Activated CD8-positive, alpha-beta memory T cell treated with anti-CD3 and anti-CD28 coated beads, Interleukin-2, amount 50 U/mL, for 1 hour (primary cell): Measurements from ENCODE around the gene ZCCHC18.
"Not testable (repeated sequence)": the region's sequence is repeated elsewhere in the genome, so short reads cannot be mapped to it uniquely, and the experiment has no call there.

Experiments
- DNase-seq: peaks from one replicate; pipeline ENCODE4 v3.0.0-alpha.2; 2020; ENCODE audit errors: extremely low read depth

Gene ZCCHC18

GRCh38 chrX:104112326-104112951 is at the start of gene ZCCHC18:
TSS of gene ZCCHC18 (plus strand) at chrX:104112523. CDS start at chrX:104114112, 1,589 bp downstream.
- DNase-seq: no peak

- DNase-seq: not testable (repeated sequence)
Observed at GRCh38 chrX:104062636-104063035, 49.7 kb upstream of the ZCCHC18 start.

DNA sequence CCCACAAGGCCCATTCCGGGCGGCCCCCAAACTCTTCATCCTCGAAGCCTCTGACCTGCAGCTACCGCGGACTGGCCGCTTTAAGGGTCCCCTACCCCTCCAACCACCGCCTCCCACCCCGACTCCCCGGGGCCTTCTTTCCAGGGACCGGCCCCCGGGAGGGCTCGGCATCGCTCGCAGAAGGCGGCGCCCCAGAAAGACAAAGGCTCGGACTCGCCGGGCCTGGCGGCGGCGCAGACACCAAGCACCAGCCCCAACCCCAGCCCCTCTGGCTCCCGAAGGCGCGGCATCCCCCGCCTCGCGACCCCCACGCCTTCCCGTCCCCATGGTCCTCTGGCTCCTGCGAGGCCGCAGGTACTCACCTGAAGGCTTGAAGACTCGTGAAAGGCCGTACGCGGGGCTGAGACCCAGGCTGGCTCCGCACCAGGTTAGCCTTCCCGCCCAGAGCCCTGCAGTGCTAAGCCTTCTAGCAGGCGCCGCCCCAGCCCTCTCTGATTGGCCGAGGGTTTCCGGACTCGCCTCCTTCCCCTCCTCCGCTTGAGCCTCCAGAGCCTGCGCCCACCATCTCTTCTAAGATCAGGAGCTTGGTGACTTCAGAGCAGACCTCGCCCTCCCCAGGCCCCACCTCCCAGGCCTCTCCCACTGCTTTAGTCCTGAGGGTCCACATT is 36.4 kb upstream of the ZCCHC18 start, which contains the start of gene TMSB15C:
TSS of gene TMSB15C (minus strand) at position 459 of the 668 bp plus-strand sequence.
- not testable (repeated sequence) for DNase-seq

DNA sequence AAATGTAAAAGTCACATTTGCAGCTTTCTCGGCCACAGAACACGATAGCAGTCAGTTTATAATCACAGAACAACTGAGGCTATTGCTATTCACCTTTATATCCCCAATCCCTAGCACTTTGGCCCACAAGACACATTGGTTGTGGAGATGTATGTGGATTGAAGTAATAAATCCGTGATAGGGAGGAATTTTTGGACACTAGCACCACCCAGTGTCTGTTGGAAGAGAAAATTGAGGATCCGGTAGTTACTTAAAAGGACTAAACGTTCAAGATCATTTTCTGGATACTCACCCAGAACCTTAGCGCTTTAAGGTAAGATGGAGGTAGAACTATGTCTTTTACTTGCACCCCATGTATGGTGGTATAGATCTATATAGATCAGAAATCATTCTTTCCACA is 34.5 kb upstream of the ZCCHC18 start:
- not testable (repeated sequence) for DNase-seq

- DNase-seq: no peak
Observed at GRCh38 chrX:104084063-104084462, 28.3 kb upstream of the ZCCHC18 start.

DNA sequence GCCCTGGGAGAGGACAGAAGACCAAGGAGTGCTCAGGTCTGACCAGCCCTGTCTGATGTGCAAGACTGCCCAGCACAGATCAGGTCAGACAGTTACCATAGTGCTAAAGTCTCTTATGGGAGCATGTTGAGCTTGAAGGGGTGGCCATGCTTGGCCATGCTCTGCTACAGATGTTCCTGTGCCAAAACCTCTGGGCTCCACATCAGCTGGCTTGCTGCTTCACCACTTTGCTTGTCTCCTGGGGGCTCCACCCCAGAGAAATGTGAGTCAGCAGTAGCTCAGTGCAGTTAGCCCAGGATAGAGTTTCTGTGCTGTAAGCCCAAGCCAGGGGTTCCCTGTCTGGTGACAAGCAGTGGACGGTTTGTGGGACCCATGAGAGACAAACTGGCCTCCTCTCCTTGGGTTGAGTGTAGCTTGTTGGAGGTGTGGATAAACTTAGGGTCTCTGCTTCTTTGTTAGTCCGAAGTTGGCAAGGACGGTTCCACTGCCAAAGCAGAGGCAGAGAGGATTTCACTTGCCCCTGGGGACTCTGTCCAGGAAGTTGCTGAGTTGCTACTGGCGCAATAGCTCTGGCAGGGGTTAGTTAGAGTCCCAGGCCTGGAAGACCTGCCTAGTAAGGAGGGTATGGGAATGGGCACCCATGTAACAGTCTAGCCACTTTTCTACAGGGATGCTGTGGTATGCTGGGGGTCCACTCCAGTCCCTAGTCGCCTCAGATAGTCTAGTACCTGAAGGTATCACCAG is 27.6 kb upstream of the ZCCHC18 start:
- no peak for DNase-seq

DNA sequence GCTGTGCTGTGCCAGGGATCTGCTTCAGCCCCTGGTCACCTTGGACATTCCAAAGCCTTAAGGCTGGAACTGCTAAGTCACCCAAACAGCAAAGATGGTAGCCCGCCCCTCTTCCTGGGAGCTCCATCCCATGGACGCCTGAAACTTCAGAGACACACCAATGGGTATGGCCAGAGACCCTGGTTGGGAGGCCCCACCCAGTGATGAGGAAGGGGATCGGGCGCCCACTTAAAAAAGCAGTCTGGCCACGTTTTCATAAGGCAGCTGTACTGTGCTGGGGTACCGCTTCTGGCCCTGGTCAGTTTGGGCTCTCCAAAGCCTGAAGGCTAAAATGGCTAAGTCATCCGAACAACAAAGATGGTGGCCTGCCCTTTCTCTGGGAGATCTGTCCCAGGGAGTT is 26.8 kb upstream of the ZCCHC18 start:
- DNase-seq: no peak

GRCh38 chrX:104085919-104086318 is 26.4 kb upstream of the ZCCHC18 start:
- DNase-seq: no peak

- DNase-seq: peak; percentile 17
Observed at GRCh38 chrX:104098151-104098808, 14.0 kb upstream of the ZCCHC18 start.

DNA sequence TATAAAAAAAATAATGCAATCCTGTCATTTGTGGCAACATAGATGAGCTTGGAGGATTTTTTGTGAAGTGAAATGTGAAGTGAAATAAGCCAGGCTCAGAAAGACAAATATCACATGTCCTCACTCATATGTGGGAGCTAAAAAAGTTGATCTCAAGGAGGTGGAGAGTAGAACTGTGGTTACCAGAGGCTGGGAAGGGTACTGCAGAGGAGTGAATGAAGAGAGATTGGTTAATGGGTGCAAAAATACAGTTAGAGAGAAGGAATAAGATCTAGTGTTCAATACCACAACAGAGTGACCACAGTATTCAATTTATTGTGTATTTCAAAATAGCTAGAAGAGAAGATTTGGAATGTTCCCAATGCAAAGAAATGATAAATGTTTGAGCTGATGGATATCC is 13.4 kb upstream of the ZCCHC18 start:
- no peak for DNase-seq

DNA sequence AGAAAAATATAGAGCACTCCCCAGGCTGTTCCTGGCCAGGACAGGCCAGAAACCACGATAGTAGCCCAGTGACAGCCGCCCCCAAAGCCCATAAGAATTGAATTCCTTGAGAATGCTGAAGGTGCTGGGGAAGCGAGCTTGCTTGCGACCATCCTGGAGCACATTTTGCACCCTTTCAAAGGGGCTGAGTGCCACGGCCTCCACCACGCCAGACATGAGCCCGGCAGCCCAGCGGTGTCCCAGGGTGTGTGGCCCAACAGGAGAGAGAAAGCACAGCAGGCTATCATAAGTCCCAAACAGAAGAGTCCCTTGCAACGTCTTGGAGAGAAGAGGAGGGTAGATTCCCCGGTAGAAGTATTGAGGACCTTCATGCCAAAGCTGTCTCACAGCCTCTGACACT is 7.6 kb upstream of the ZCCHC18 start:
- DNase-seq: no peak

GRCh38 chrX:104105330-104106262 is 6.7 kb upstream of the ZCCHC18 start:
- DNase-seq: no peak

- no peak for DNase-seq
Observed at GRCh38 chrX:104108955-104109354, 3.4 kb upstream of the ZCCHC18 start.

- DNase-seq: not testable (repeated sequence)
Observed at GRCh38 chrX:104110491-104111240, 1.7 kb upstream of the ZCCHC18 start.

DNA sequence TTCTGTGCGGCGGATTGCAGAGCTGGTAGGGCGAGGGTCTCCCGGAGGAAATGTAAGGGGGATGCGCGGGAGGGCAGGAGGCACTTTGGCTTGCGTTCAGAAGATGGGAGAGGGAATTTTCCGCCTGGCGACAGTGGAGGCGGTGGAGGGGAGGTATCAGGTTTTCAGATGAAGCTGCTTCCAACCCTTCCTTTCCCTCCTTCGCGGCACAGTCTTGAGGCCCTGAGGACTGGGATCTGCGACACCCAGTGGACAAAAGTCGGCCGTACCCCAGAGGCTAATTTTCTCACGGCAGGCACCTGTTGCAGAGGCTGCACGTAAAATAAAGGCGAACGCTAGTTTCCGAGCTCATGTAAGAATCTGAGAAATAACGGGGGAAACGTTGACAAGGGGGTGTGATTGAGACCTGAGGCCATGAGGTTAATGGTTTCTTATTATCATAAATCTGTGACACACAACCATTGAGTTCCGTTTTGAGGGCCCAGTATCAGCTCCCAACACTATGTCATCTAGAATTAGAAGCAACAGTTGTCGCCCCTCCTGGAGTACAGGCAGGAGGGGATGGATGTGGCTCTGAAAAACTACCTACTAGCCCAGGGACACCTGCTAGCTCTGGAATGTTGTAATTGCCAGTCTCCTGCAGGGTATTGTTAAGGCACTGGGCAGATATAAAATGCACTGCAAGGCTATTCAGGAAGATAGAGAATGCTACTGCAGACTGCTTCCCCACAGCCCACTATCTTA is 1.1 kb downstream of the ZCCHC18 start:
- peak; percentile 20 for DNase-seq

GRCh38 chrX:104117759-104118158 is 5.4 kb downstream of the ZCCHC18 start:
- DNase-seq: no peak

GRCh38 chrX:104118765-104119164 is 6.4 kb downstream of the ZCCHC18 start:
- DNase-seq: no peak

DNA sequence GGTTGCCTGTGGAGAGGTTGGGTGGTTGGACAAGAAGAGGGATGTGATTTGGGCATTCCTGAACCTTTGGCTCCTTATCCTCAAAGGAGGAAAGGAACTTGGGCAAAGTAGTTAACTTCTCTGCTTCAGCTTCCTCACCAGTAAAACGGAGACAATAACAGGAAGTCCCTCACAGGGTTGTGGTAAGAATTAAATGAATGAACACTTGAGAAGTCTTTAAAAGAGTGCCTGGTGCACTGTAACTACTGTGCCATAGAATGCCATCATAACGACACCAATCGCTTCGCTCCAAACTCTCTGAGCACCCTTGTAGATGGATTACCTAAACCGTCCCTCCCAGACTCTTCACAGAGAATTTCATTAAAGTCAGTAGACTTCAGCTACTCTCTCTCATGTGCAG is 10.5 kb downstream of the ZCCHC18 start:
- no peak for DNase-seq

DNA sequence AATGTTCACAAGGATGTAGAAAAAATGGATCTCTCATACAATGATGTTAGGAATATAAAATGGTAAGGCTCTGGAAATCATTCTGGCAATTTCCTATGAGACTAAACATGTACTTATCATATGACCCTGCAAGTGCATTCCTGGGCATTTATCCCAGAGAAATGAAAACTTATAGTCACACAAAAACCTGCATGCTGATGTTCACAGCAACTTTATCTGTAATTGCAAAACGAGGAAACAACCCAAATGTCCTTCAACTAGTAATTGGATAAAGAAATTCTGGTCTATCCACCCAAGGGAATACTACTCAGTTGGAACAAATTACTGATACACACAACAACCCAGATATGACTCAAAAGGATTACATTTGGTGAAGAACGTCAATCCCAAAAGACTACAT is 14.5 kb downstream of the ZCCHC18 start:
- DNase-seq: no peak

DNA sequence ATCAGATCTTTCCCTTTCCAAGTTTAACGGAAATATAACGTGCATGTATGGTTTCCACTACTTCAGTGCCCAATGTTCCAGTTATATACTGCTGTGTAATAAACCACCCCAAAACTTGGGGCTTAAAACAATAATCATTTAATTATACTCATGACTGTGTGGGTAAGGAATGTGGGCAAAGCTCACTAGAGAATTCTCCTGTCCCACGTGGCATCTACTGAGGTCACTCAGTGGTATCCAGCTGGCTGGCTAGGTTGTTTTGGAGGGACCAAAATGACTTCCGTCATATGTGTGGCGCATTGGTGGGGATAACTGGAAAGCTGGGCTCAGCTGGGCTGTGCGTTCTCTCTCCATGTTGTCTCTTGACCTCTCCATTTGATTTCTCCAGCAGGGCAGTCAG is 18.5 kb downstream of the ZCCHC18 start:
- no peak for DNase-seq
